Choroid plexus epithelial cell (primary cell): ENCODE results near the gene IGFBP1.

Experiments used
- DNase-seq: peaks from one replicate; pipeline ENCODE4 v3.0.0-alpha.2; 2010; ENCODE audit warnings: low read depth
- H3K4me3 ChIP-seq: 2 replicates; pipeline ENCODE4 v1.5.1; 2011; ENCODE audit warnings: low read depth, mild to moderate bottlenecking, control low read depth, low read length, moderate library complexity
- TF ChIP-seq, protein P1 (sequence below): conservative IDR thresholded peaks from 2 replicates; pipeline ENCODE4 v1.5.1; 2011; ENCODE audit warnings: low read depth, mild to moderate bottlenecking, control low read depth, inconsistent platforms, low read length, moderate library complexity

The IGFBP1 gene

DNA sequence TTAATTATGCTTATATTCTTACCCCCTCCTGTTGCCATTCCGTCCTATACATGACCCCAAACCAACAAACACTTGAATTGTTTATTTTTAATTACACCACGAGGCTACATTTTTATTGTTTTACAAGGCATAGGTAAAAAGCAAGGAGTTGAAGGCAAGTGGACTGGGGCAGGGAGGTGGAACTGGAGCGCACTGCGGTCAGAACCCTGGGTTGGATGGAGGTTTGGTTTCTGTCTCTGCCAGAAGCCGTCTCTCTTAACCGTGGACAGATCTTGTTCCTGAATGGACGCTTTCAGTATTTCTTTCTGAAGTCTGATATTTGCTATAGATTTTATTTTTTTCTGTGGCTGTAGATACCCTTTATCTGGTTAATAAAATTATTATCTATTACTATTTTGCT is 52.7 kb downstream of the IGFBP1 start:
- TF ChIP-seq, protein P1, sequence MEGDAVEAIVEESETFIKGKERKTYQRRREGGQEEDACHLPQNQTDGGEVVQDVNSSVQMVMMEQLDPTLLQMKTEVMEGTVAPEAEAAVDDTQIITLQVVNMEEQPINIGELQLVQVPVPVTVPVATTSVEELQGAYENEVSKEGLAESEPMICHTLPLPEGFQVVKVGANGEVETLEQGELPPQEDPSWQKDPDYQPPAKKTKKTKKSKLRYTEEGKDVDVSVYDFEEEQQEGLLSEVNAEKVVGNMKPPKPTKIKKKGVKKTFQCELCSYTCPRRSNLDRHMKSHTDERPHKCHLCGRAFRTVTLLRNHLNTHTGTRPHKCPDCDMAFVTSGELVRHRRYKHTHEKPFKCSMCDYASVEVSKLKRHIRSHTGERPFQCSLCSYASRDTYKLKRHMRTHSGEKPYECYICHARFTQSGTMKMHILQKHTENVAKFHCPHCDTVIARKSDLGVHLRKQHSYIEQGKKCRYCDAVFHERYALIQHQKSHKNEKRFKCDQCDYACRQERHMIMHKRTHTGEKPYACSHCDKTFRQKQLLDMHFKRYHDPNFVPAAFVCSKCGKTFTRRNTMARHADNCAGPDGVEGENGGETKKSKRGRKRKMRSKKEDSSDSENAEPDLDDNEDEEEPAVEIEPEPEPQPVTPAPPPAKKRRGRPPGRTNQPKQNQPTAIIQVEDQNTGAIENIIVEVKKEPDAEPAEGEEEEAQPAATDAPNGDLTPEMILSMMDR = no peak
- no peak overlapping the region for H3K4me3 ChIP-seq
- DNase-seq = no peak
